HepG2 (cell line): ENCODE measurements around the gene ZGRF1.

ENCODE experiments used
- TBP ChIP-seq: sonication (generic); formaldehyde crosslinking; IDR thresholded peaks from 2 replicates; pipeline ENCODE4 v1.5.0; 2020; ENCODE audit warnings: missing genetic modification reagents
- ZNF383 ChIP-seq: sonication (generic); formaldehyde crosslinking; IDR thresholded peaks from 2 replicates; pipeline ENCODE4 v1.4.0; 2020; ENCODE audit warnings: missing genetic modification reagents, mild to moderate bottlenecking, borderline replicate concordance
- TF ChIP-seq, protein P1 (sequence below): IDR thresholded peaks from 2 replicates; pipeline ENCODE4 v1.6.1; 2016; ENCODE audit warnings: low read depth

DNA sequence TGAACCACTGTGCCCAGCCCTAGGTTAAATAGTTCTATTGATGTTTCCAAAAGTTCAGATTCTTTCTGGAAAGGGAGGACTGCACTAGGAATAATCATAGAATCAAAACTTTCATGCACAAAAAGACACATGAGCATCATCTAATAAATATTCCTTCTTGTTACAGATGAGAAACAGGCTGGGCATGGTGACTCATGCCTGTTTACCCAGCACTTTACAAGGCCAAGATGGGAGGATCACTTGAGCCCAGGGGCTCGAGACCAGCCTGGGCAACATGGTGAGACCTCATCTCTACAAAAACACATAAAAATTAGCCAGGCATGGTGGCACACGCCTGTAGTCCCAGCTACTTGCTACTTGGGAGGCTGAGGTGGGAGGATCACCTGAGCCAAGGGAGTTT is 27.9 kb upstream of the ZGRF1 start:
- TF ChIP-seq TBP (CRISPR knock-in tag) (no peak), ZNF383 (CRISPR knock-in tag) (no peak)
- TF ChIP-seq, protein P1, sequence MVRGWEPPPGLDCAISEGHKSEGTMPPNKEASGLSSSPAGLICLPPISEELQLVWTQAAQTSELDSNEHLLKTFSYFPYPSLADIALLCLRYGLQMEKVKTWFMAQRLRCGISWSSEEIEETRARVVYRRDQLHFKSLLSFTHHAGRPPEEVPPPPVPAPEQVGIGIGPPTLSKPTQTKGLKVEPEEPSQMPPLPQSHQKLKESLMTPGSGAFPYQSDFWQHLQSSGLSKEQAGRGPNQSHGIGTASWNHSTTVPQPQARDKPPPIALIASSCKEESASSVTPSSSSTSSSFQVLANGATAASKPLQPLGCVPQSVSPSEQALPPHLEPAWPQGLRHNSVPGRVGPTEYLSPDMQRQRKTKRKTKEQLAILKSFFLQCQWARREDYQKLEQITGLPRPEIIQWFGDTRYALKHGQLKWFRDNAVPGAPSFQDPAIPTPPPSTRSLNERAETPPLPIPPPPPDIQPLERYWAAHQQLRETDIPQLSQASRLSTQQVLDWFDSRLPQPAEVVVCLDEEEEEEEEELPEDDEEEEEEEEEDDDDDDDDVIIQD, result no peak
